Kidney epithelial cell (primary cell): ENCODE results near the gene TBC1D22B. TPM values are rescaled to one million over a fixed set of nuclear protein-coding genes. Genes with fewer than 3 reads are reported as not detected.

Experiments
- DNase-seq: peaks from one replicate; pipeline ENCODE4 v3.0.0-alpha.2; 2010; ENCODE audit warnings: low read depth
- H3K27me3 ChIP-seq: 2 replicates; pipeline ENCODE4 v1.6.0; 2011; ENCODE audit warnings: low read length; ENCODE audit not compliant: control insufficient read depth, insufficient read depth
- H3K36me3 ChIP-seq: 2 replicates; pipeline ENCODE4 v1.5.1; 2011; ENCODE audit warnings: low read length; ENCODE audit not compliant: control insufficient read depth, insufficient read depth
- H3K4me3 ChIP-seq: 2 replicates; pipeline ENCODE4 v1.5.1; 2011; ENCODE audit warnings: low read depth, mild to moderate bottlenecking, control low read depth, low read length
- total RNA-seq: library from RNA; depleted of rRNA; stranded (reverse); fragments of >200 nt; gene quantifications from 2 replicates; pipeline ENCODE4 v1.2.3, GENCODE V29; 2015
- TF ChIP-seq, protein P1 (sequence below): IDR thresholded peaks from 2 replicates; pipeline ENCODE4 v1.5.1; 2011; ENCODE audit warnings: mild to moderate bottlenecking, moderate library complexity, low read length, control low read depth, inconsistent platforms; ENCODE audit not compliant: insufficient read depth, poor library complexity, severe bottlenecking

TBC1D22B gene
- total RNA-seq, 1 donor from 2014 or later = 12.7 TPM

DNA sequence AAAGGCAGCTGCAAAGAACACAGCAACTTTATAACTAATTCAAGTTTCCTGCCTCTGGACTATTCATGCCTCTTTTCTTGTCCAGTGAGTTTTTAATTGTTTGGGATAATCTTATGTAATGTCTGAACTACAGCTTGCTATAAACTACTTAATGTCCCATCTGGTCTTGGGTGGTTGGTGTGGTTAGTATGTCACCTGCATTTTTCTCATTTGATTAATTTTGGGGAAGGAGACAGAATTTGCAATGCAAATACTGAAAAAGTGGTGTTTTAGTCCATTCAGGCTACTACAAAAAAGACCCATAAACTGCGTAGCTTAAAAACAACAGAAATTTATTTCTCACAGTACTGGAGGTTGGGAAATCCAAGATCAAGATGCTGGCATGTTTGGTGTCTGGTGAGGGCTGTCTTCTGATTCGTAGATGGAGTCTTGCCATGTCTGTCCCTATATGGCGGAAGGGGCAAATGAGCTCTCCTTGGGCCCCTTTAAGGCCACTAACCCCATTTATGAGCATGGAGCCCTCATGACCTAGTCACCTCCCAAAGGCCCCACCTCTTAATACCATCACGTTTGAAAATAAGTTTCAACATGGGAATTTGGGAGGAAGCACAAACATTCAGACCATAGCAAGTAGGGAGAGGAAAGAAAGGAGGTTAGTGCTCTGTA lies 118.6 kb downstream of the TBC1D22B start:
- TF ChIP-seq, protein P1, sequence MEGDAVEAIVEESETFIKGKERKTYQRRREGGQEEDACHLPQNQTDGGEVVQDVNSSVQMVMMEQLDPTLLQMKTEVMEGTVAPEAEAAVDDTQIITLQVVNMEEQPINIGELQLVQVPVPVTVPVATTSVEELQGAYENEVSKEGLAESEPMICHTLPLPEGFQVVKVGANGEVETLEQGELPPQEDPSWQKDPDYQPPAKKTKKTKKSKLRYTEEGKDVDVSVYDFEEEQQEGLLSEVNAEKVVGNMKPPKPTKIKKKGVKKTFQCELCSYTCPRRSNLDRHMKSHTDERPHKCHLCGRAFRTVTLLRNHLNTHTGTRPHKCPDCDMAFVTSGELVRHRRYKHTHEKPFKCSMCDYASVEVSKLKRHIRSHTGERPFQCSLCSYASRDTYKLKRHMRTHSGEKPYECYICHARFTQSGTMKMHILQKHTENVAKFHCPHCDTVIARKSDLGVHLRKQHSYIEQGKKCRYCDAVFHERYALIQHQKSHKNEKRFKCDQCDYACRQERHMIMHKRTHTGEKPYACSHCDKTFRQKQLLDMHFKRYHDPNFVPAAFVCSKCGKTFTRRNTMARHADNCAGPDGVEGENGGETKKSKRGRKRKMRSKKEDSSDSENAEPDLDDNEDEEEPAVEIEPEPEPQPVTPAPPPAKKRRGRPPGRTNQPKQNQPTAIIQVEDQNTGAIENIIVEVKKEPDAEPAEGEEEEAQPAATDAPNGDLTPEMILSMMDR = no peak
- no peak overlapping the region for H3K4me3 ChIP-seq
- H3K36me3 ChIP-seq = no peaks in the 10 kb centered on the region
- DNase-seq = no peak
- H3K27me3 ChIP-seq = no peaks in the 10 kb centered on the region

DNA sequence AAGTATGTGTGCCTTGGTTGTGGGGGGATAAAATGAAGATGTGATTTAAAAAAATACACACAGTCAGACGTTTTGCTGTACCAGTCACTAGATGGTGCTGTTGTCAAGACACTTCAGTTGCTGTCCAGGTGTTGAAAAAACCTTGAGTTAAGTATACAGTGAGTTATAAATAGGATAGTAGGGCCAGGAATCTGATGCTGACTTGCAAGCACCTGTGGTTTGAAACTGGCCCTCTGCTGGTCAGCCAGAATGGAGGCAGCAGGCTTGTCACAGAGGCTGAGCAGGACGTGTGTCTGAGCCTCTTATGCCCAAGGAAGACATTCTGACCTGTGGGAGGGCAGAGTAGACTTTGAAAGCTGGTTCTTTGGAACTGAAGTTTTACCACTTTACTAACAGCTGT lies 124.0 kb downstream of the TBC1D22B start:
- Histone ChIP-seq H3K27me3 (no peaks in the 10 kb centered on the region), H3K4me3 (no peak overlapping the region), H3K36me3 (no peaks in the 10 kb centered on the region)
- TF ChIP-seq, protein P1 = peak; percentile 65
- DNase-seq = peak; percentile 61

Other genes with a start within 250 kb of the TBC1D22B start
- gene PIM1, start 87.6 kb upstream of the TBC1D22B start, total RNA-seq = 18.2 and 19.5 TPM in 2 replicates
- gene TMEM217, start 372 bp downstream of the TBC1D22B start, total RNA-seq = 2.0 and 4.0 TPM in 2 replicates
- gene RNF8, start 96.2 kb downstream of the TBC1D22B start, total RNA-seq = 13.8 and 16.8 TPM in 2 replicates
- gene CMTR1, start 175.4 kb downstream of the TBC1D22B start, total RNA-seq = 22.9 and 27.0 TPM in 2 replicates
- 59.4 and 82.7 TPM in 2 replicates for gene CCDC167, start 242.1 kb downstream of the TBC1D22B start, total RNA-seq